Uterus (tissue), 2 donors: ENCODE data around the gene ABCB1.

ENCODE experiments used
- CTCF ChIP-seq, 4 experiments: fragments of 200-600 bp in 2 of 4; fragments of 450-650 bp in 2 of 4; sonication (generic) in 2 of 4; IDR thresholded peaks; one replicate each; pipeline ENCODE4 v1.5.1; 2016 to 2019; ENCODE audit warnings: antibody characterized with exemption in 4 of 4, mild to moderate bottlenecking in 2 of 4, moderate library complexity in 1 of 4
- POLR2A ChIP-seq, 2 donors: fragments of 450-650 bp; IDR thresholded peaks; one replicate each; pipeline ENCODE4 v1.6.1; 2016; ENCODE audit warnings: antibody characterized with exemption in 2 of 2, mild to moderate bottlenecking in 1 of 2, moderate library complexity in 1 of 2

GRCh38 chr7:87552351-87552900 is 48.3 kb downstream of the ABCB1 start:
- no peak for TF ChIP-seq POLR2A (IDR thresholded peaks at IDR 0.05)
- TF ChIP-seq CTCF (IDR thresholded peaks at IDR 0.05), result no peak
